KOPT-K1 (cell line): Measurements from ENCODE around the gene RPL6.

Experiments
- H3K27ac ChIP-seq: fragments of 200-600 bp; sonication (generic); 2 replicates; pipeline ENCODE4 v1.5.1; 2016; ENCODE audit warnings: antibody characterized with exemption, mild to moderate bottlenecking, low read depth, low read length; ENCODE audit not compliant: poor library complexity, severe bottlenecking
- H3K36me3 ChIP-seq: fragments of 200-600 bp; sonication (generic); 2 replicates; pipeline ENCODE4 v1.5.1; 2017; ENCODE audit warnings: antibody characterized with exemption, mild to moderate bottlenecking, low read length, moderate library complexity; ENCODE audit not compliant: insufficient read depth
- H3K9me3 ChIP-seq: fragments of 200-600 bp; sonication (generic); 2 replicates; pipeline ENCODE4 v1.5.1; 2017; ENCODE audit warnings: antibody characterized with exemption, low read length, mild to moderate bottlenecking; ENCODE audit not compliant: insufficient read depth, poor library complexity, severe bottlenecking

RPL6 gene

DNA sequence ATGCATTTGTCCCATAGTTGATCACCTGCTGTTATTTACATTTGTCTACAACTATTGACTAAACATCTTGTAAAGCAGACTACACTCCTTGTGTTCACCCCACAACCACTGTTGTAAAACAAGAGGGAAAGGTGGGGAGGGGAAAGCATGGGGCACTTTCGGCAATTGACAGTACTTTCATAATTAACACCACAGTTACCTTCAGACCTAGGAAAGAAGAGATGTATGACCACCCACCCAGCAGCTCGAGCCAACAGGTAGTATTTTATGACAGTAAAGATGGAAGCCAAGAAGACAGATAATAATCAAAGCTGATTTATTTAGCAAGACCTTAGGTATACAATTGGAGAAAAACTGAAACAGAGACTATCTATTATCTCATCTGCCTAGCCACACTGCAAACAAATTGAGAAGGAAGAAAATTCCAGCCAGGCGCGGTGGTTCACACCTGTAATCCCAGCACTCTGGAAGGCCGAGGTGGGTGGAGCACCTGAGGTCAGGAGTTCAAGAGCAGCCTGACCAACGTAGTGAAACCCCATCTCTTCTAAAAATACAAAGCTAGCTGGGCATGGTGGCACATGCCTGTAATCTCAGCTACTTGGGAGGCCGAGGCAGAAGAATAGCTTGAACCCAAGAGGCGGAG, 38.4 kb downstream of the RPL6 start:
- 0 out of 2 replicates have a peak, but pooled peaks cover 6% of the 10 kb centered on the region for H3K36me3 ChIP-seq
- H3K9me3 ChIP-seq, result no peaks in the 10 kb centered on the region
- no peak overlapping the region for H3K27ac ChIP-seq

DNA sequence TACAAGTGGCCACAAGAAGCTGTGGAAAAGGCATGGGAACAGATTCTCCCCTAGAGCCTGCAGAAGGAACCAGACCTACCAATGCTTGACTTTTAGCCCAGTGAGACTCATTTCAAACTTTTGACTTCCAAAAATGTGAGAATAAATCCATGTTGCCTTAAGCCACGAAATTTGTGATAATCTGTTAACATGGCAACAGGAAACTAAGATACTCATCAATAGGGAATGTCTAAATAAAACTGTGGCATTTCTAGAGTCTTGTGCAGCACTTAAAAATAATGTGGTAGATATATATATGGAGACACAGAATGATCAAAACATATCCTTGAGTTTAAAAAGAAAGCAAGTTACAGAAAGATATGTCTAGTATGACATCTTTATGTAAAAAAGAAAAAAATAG, 39.2 kb downstream of the RPL6 start:
- H3K27ac ChIP-seq, result no peak overlapping the region
- H3K36me3 ChIP-seq, result 0 out of 2 replicates have a peak, but pooled peaks cover 4% of the 10 kb centered on the region
- no peaks in the 10 kb centered on the region for H3K9me3 ChIP-seq

DNA sequence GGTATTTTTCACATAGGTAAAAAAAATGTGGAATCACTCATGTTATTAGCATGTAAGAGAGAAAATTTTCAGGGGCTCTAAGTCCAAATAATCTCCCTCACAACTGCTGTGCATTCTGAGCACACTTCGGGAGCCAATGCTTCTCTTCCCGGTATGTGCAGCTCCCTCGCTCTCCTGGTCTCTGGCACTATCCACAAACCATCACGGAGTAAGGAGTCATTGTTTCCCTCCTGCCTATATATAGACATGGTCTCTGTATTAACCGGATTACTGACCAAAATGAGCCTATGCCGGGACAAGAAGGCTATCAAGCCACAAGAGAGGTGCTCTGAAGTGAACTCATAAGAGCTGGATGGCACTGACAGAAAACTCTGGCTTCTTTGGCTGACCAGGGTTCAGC, 40.5 kb downstream of the RPL6 start:
- Histone ChIP-seq H3K27ac (no peak overlapping the region), H3K36me3 (no peaks in the 10 kb centered on the region), H3K9me3 (no peaks in the 10 kb centered on the region)

DNA sequence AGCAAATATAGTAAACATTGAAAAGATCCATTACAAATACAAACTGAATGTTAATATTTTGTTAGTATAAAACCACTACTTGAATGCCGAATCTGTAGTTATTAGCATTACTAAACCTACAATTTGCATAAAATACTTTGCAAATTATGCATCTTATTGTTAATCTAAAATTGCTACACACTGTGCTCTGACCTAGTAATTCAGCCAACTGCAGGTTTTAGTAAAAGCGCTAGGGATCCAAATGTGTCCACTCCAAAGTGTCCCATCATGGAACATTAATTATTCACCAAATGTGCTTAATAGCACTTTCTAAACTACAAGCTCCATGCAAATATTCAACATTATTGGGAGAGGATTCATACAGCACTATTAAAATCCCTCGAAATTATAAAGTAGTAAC, 41.4 kb downstream of the RPL6 start:
- Histone ChIP-seq H3K27ac (no peak overlapping the region), H3K9me3 (no peaks in the 10 kb centered on the region)

DNA sequence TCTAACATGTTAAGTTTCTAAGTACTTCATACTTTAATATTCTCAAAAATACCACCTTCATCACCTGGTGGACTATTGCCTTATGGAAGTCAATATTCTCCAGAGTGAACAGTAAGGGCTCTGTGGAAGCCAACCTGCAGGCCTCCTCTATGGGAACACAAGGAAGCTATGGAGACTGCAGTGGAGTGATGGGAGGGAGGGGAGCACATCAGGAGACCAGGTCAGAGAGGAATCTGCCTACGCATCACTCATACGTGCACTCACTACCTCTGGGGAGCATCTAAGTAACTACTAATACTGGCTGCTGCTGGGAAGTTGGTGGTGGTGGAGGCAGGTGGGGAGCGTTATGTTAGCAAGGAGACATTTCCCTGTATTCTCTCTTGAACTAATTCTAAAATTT, 47.1 kb downstream of the RPL6 start:
- Histone ChIP-seq H3K9me3 (no peaks in the 10 kb centered on the region), H3K36me3 (no peaks in the 10 kb centered on the region), H3K27ac (no peak overlapping the region)

More for the DNA sequence above, 41.4 kb downstream of the RPL6 start:
- no peaks in the 10 kb centered on the region for H3K36me3 ChIP-seq

GRCh38 chr12:112361271-112361670, 48.1 kb downstream of the RPL6 start:
- Histone ChIP-seq H3K9me3 (no peaks in the 10 kb centered on the region), H3K36me3 (no peaks in the 10 kb centered on the region), H3K27ac (no peak overlapping the region)

GRCh38 chr12:112359290-112359689, 50.1 kb downstream of the RPL6 start:
- H3K27ac ChIP-seq, result no peak overlapping the region
- no peaks in the 10 kb centered on the region for H3K36me3 ChIP-seq
- H3K9me3 ChIP-seq, result no peaks in the 10 kb centered on the region

GRCh38 chr12:112357214-112357613, 52.2 kb downstream of the RPL6 start:
- no peaks in the 10 kb centered on the region for H3K9me3 ChIP-seq
- H3K27ac ChIP-seq, result no peak overlapping the region
- no peaks in the 10 kb centered on the region for H3K36me3 ChIP-seq
